Pons (tissue), 1 donor: ENCODE measurements around the gene GNPDA1.
A peak's percentile ranks its signal among the peaks of the same experiment; 100 is the strongest.

Experiments
- DNase-seq: peaks from one replicate; pipeline ENCODE4 v3.0.0-alpha.2; 2016; ENCODE audit warnings: low spot score

GNPDA1 gene

DNA sequence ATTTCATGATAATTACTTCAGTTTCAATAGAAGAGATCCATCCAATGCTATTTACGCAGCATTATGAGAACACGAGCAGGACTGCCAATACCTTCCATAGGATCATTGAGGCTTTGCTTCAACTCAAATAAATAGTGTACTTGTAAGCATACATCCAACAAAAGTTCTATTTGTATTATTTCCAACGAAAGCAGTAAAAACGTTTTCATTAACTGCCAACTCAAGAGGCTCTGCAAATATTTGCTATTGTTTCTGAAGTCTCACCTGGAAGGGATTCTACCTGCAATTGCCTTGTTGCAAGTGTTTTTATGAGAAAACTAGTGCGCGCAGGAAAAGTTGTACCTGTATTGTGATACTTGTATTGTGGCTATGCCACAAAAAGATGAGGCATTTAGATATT, 11.0 kb upstream of the GNPDA1 start:
- DNase-seq, result no peak

DNA sequence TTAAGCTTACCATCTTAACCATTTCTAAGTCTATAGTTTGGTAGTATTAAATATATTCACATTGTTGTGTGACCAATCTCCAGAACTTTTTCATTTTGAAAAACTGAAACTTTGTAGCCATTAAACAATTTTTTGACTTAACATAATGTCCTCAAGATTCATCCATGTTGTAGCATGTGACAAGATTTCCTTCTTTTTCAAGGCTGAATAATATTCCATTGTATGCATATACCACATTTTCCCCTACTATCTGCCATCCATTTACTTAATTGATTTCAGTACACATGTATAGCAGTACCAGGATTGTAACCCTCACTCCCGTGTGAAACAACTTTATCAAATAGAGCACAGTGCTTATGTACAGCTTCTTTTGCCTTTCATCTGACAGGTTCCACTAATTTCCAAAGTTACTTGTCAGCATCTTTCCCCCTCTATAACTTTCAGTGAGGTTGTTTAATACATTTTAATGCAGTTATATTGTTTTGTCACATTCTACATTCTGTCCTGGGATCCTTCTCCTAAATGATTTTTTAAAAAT, 7.4 kb upstream of the GNPDA1 start:
- no peak for DNase-seq

DNA sequence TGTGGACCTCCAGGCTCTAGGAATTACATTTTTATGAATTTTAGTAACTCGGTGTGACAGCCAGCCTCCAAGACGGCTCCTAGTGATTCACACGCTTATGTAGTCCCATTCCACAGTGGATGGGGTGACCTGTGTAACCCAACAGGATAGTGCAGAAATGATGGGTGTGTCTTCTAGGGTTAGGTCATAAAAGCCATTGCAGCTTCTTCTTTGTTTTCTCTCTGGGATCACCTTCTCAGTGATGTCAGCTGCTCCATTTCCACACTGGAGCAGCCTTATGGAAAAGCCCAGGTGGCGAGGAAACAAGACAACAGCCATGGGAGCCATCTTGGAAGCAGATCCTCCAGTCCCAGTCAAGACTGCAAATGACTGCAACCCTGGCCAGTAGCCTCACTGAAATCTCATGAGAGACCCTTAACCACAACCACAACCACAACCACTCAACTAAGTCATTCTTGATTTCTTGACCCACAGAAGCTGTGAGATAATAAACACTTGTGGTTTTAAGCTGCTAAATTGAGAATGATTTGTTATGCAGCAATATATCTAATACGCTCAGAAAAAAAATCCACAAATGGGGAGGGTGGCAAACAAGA, 5.1 kb upstream of the GNPDA1 start:
- no peak for DNase-seq

DNA sequence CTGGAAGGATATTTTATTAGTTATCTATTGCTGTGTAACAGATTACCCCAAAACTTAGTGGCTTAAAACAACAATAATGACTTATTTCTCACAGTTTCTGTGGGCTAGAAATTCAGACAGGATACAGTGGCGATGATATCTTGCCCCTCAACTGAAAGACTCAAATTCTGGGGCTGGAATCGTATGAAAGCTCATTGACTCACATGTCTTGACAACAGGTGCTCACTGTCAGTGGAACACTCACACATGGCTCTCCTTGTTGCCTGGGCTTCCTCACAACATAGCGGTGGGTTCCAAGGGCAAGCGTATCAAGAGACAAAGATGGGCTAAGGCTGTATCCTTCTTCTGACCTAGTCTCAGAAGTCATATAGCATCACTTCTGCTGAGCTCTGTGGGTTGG, 3.7 kb upstream of the GNPDA1 start:
- no peak for DNase-seq

DNA sequence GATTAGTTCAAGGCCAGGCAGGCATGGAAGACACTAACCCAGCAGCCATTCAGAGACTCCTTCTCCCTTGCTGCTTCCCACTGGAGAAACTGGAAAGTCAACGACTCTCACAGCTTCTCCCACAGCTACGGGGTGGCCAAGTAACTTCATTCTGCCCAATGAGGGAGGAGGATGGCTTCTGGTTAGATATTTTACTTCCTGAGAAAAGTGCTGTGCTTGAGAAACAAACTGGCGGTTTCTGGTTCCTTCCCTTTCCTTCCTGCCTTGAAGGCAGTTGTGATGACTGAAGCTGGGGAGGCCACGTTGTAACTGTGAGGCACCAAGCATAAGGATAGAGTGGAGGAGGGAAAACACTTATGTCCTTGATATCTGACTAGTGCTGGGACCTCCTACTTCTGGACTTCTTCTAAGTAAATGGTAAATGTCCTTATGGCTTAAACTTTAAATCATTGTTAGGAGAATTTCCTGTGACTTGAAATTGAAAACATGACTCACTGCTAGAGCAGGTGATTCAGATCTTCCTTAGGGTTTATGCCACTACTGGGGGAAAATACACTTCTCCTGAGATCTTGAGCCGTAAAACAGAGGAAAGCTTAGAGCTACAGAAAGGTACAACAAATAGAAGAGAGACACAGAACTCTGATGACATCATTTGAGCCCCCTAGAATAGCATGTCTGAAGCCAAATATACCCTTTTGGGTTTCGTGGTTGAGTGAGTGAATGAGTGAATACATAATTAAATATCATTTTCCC, 3.1 kb upstream of the GNPDA1 start:
- DNase-seq, result peak; percentile 69

DNA sequence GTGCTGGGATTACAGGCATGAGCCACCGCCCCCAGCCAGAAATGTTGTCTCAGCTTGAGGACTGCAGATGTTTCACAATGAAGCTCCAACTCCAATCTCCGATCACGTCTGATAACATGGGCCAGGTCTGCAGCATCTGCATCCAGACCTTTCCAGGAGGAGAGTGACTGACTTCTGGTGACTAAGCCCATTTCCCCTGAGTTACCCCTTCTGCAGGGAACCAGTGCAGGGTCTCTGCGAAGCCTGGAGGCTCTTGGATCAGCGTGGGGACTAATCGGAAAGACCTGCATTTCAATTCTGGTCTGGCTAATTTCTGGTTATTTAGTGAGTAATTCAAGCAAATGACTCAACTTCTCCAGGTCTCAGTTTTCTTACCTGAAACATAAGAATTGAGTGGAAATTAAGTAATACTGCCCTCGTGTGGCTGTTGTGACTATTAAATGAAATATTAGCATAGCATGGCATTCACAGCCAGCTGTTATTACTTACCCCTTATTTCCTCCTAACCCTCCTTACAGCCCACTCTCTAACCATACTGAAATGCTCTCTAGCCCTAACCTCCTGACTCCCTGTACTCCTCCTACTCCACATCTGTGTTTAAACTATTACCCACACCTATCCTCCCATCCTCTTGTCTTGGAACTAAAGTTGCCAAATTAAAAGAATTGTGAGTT, 2.2 kb upstream of the GNPDA1 start:
- DNase-seq, result peak; percentile 77

DNA sequence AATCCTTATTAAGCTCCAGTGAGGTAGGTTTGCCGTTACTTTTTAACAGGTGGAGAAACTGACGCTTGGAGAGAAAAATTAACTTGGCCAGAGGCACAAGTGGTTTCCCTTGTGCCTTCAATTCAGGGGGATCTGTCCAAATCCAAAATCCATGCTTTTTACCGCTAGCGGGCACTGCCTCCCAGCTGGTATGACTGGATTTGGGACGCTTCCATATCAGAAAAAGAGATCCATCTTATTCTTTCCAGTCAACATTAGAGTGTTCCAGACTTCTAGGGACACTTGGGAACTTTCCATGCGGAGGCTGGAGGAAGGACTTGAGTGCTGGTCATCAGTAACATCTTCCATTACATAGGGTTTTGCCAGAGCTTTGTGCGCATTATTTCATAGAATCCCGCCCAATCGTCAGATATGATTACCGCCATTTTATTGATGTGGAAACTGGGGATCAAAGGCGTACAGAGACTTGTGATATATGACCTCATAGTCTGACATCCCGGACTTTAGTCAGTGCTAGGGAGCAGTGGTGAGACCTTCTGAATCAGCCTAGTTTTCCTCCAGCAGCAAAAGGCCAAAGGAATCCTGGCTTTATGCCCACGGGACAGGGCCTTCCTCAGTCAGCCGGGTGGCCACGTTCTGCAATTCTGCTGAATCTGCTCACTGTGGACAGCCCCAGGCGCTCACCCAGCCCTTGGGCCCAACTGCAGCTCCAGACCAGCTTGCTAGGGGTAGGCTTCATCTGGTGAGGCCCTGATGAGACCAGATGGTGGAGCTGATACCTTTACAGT, 1.1 kb upstream of the GNPDA1 start:
- DNase-seq, result peak; percentile 47

DNA sequence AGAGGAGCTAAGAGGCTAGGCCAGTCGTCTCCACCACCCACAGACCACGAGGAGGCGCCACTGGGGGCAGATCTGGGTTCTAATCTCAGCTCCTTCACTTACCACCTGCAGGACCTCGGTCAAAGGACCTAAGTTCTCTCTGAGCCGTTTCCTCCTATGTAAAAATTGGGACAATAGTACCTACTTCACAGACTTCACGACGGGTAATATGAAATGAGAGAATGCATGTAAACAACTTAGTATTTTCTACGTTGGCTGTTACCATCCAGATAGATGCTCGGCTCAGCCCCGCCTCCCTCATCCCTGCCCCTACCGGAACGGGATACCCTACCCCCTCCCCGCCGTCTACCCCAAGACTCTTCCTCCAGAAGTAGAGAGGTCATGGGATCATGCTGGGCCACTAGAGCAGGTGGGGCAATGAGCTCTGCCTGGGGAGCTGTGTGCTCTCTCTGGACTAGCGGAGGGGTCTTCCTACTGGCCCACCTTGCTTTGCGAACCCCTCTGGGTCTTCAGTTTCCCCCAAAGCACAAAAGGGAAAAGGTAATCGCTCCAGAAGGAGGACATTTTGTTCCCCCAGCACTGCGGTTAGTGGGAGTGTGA, 541 bp downstream of the GNPDA1 start:
- DNase-seq, result peak; percentile 70

DNA sequence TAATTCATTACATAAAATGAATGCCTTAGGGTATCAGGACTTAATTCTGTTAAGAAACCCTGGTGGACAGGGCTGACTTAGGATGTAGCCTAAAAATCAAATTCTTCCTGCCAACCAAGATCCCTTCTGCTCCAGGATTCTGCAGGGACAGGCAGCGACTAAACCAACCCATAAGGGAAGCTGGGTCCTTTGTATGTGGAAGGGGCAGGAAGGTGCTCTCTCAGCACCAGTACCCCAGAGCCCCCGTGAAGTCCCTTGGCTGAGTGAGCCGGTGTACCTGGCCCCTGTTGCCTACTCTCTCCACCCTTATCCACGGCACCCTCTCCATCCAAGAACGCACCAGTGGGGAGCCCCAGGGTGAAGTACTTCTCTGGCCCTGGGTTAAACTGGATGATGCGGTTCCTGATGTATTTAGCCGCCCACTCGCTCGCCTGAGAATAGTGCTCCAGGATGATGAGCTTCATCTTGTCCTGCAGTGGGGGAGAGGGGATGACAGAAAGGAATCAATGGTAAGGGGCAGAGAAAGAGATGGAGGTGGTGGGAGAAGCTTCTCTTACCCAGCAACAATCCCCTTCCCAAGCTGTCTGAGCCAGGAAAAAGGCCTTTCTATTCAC, 1.1 kb downstream of the GNPDA1 start:
- DNase-seq, result peak; percentile 20

DNA sequence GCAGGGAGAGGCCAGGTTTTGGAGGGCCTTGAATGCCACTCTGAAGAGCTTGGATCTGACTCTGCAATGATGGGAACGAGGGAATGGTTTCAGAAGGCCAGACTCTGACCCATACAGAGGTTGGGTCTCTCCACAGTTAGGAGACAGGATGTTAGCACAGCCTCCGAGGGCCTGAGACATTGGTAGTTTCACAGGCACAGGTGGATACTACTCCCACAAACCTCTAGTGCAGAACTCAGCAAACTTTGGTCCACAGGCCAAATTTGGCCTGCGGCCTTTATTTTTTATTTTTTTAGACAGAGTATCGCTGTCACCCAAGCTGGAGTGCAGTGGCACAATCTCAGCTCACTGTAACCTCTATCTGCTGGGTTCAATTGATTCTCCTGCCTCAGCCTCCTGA, 2.9 kb downstream of the GNPDA1 start:
- no peak for DNase-seq

DNA sequence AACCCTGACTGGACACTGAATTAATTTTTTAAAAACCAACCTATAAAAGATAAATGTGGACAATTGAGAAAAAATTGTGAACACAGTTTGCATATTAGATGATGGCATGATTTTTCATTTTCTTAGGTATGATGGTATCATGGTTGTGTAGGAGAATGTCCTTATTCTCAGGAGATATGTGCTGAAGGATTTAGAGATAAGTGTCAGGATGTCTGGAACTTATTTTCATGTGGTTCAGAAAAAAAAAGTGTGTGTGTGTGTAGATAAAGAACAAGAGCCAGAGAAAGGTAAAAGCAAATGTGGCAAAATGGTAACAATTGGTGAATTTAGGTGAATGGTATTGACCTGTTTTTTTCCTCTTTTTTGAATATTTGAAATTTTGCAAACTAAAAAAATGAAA, 4.0 kb downstream of the GNPDA1 start:
- DNase-seq, result no peak

DNA sequence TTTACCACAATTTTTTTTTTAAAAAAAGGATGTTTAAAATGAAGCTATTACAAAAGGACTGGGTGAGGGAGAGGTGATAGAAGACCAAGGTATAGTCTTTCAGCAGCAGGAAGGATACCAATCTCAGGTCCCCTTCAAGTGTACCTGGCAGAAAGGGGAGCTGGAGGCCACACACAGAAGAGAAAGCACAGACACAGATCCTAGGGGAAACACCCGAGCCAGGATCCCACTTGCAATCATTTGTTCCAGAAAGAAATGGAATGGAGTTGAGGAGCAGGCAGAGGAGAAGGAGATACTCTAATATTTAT, 5.6 kb downstream of the GNPDA1 start:
- no peak for DNase-seq

DNA sequence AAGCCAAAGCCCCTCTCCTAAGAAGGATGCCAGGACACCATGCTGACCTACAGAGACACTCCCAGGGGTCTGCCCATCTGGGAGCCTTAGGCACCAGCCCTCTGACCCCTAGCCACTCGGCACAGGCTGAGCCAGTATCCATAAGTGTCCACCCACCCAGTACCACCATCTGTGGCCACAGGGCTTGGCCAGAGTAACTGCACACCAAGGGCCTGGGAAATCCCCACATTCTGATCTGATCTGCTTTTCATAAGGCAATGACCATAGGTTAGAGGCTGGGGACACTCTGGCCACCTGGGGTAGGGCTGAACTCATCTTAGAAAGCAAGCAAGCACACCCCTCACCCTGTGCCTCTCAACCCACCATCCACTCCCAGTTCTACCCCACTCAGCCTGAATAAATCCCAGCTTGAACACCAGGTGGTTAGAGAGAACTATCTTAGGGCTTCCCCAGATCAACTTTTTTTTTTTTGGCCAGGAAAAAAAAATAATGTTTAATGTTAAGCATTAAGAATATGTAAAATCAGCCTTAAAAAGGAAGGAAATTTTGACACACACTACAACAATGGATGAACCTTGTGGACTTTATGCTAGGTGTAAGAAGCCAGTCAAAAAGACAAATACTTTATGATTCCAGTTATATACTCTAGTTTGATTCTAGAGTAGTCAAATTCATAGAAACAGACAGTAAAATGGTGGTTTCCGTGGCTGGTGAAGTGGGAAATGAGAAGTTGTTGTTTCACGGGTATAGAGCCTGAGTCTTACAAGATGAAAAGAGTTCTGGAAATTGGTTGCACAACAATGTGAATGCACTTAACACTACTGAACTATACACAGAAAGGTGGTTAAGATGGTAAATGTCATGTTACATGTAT, 6.2 kb downstream of the GNPDA1 start:
- DNase-seq, result no peak

DNA sequence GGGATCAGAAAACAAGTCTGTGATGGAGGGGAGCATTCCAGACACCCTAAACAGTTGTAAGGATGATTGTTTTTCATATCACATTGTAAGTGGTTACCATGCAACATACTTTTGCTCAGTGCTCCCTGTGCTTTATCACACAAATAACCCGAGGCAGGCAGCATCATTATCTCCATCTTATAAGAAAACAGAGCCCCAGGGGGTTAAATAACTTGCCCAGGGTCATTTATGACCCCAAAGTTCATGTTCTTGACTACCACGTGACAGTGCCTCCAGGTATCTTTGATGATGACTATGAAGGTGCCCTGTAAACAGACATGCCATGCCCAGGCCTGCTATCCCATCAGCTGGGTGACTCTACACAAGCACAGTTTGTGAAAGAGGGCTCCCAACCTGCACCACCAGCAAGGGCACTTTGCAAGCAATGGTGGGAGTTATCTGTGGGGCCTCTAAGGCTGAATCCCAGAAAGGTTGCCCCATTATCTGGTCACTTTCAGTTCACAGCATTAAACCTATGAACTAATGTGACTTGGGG, 9.5 kb downstream of the GNPDA1 start:
- no peak for DNase-seq

DNA sequence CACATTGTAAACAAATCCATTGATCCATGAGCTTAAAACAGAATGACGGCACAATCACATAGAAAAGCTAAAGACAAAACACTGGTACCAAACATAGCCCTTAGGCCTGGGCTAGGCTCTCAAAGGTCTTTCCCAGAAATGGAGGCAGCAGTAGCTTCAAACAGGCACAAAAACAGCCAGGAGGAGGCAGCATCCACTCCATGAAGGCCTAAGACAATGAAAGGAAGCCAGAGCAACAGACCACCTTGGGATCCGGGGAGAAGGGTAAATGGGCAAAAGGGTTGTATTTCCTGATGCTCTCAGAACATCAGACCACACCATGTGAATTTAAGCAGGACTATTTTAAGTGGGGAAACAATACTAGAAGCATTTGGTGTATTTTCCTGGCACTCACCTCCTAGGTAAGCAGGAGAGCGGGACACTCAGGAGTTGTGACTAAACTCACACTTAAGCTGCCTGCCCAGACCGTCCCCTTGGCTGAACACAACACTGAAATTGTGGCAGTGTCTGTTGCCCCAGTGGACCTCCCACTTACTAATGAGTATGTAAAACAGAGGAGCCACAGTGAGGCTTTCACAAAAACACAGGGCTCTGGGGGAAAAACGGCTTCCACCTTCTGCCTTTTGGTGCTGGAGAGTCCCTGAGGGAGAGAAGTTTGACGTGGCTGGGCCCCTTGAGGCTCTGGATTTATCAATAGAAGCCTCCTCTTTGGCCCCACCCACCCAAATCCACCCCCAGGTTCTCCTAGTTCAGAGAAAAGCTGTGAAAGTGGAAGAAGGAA, 11.9 kb downstream of the GNPDA1 start:
- DNase-seq, result no peak

DNA sequence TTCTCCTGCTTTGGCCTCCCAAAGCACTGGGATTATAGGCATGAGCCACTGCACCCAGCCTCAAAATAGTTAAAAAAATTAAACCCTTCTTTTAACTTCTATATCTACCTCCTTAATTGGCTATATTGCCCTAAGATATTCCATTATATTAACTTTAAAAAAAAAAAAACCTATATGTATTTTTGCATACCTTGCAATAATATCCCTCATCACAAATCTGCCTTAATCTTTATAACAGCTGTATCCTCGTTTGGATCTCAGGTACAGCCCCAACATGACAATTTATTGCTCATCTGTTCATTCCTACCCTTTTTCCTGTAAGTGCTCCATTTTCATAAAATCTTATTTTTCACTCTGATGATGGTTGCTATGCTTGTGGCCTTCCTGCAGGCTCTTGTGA, 12.7 kb downstream of the GNPDA1 start:
- DNase-seq, result no peak

DNA sequence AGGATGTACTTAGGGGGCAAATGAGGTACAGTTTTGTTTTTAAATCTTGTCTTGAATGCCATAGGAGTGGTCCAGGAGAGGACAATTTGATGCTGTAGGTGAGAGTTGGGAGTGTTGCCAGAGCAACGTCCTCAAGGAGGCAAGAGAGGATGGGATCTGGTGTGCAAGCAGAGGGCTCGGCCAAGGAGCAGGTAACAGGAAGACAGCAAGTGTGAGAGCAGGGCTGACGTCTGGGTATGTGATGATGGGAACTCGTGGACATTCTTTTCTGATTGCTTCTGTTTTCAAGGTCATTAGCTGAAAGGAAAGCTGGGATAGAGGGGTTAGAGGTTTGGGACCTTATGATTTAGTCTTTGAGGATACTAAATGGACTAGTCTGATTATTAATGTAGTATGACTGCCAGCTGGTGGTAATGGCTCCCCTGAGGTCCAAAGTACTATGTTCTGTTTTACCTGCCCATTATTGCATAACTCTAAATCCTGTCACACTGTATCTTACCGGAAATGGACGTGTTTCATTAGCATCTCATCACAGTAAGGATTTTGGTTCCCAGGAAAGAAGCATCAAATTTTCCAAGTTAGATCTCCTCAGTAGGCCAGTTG, 15.4 kb downstream of the GNPDA1 start:
- DNase-seq, result no peak

DNA sequence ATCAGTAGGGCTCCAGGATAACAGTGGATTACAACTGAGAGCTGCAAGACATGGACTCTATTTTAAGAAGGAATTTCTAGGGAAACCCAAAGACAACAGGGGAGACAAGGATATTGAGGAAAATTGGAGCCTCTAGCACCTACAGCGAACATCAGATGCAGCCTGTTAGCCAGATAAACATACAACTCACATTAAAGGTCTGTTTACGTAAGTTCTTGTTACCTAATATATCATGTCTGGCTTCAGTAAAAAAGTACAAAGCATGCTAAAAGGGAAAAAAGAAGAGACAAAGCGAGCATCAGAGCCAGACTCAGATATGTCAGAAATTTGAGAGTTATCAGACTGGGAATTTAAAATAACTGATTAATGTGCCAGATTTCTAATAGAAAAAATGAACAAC, 17.2 kb downstream of the GNPDA1 start:
- DNase-seq, result no peak

DNA sequence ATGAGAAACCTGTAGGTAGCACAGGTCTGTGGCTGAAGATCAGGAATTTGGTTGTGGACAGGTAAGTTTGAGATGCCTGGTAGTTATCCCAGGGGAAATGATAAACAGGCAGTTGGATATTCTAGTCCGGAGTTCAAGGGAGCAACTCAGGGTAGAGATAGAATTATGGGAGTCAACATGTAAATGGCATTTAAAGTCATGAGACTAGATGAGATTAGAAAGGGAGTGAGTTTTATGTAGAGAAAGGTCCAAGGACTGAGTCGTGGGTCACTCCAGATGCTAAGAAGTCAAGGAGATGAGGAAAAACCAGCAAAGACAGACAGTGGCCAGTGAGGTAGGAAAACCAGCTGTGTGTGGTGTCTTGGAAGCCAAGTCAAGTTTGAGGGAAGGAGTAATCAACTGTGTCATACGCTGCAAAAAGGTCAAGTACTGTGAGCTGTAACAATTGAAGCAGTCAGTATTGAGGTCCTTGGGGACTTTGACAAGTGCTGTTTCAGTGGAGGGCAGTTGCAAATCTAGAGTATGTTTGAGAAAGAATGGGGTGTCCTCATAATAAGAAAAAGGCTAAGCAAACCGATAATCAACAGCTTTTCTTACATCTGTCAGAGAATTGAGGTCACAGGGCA, 18.2 kb downstream of the GNPDA1 start:
- no peak for DNase-seq
